Retinal pigment epithelial cell (primary cell): ENCODE results near the gene VOPP1.

ENCODE experiments used
- DNase-seq: peaks from one replicate; pipeline ENCODE4 v3.0.0-alpha.2; 2010; ENCODE audit warnings: low read depth
- H3K4me3 ChIP-seq: 2 replicates; pipeline ENCODE4 v1.5.1; 2011; ENCODE audit warnings: mild to moderate bottlenecking, low read length, control low read depth, moderate library complexity
- TF ChIP-seq, protein P1 (sequence below): conservative IDR thresholded peaks from 2 replicates; pipeline ENCODE4 v1.5.1; 2011; ENCODE audit warnings: low read depth, low read length, control low read depth, inconsistent platforms

The VOPP1 gene

DNA sequence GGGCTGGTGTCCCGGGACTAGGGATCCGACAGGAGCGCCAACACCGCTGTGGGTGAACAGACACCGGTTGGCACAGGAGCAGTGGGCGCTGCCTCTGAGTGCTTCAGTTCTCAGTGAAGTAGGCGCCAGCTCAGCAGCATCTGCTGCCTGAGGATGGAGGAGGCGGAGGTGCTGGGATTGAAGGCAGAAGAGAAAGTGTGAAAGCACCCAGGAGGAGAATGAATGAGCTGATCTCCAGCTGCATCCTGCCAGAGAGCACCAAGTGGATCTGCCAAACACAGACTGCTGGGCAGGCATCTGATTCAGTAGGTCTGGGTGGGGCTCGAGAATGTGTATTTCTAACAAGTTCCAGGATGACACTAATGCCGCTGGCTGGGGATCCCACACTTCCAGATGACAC lies 132.7 kb downstream of the VOPP1 start:
- H3K4me3 ChIP-seq: no peak overlapping the region
- TF ChIP-seq, protein P1, sequence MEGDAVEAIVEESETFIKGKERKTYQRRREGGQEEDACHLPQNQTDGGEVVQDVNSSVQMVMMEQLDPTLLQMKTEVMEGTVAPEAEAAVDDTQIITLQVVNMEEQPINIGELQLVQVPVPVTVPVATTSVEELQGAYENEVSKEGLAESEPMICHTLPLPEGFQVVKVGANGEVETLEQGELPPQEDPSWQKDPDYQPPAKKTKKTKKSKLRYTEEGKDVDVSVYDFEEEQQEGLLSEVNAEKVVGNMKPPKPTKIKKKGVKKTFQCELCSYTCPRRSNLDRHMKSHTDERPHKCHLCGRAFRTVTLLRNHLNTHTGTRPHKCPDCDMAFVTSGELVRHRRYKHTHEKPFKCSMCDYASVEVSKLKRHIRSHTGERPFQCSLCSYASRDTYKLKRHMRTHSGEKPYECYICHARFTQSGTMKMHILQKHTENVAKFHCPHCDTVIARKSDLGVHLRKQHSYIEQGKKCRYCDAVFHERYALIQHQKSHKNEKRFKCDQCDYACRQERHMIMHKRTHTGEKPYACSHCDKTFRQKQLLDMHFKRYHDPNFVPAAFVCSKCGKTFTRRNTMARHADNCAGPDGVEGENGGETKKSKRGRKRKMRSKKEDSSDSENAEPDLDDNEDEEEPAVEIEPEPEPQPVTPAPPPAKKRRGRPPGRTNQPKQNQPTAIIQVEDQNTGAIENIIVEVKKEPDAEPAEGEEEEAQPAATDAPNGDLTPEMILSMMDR: no peak
- DNase-seq: no peak

DNA sequence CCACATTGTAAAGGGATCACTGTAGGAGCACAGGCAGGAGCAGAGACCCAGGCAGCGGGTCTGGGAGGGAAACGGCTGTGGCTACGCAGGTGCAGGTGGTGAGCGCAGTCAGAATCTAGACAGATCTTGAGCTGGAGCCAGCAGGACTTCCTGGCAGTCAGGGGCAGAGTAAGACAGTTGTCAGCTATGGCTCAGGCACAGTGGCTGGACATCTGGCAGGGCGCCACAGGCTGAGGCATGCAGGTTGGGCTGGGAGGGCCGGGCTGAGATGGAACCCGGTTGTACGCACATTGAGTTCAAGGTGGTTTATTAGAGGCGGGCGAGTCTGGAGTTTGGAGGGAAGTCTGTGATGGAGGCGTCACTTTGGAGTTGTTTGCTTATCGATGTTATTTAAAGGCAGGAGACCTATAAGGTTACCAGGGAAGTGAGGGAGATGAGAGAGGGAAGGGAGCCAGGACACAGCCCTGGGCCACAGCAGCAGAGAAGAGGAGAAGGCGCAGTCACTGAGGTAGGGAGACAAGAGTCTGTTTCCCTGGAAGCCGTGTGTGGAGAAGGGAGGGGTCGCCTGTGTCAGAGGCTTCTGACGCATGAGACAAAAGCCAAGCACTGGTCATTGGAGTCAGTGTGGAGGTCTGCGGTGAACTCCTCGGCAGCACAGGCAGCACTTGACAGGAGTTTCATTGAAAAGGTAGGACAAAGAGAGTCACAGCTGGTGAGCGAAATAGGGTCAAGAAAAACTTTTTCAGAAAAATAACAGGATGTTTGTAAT lies 133.4 kb downstream of the VOPP1 start:
- TF ChIP-seq, protein P1: no peak
- DNase-seq: no peak
- H3K4me3 ChIP-seq: no peak overlapping the region

DNA sequence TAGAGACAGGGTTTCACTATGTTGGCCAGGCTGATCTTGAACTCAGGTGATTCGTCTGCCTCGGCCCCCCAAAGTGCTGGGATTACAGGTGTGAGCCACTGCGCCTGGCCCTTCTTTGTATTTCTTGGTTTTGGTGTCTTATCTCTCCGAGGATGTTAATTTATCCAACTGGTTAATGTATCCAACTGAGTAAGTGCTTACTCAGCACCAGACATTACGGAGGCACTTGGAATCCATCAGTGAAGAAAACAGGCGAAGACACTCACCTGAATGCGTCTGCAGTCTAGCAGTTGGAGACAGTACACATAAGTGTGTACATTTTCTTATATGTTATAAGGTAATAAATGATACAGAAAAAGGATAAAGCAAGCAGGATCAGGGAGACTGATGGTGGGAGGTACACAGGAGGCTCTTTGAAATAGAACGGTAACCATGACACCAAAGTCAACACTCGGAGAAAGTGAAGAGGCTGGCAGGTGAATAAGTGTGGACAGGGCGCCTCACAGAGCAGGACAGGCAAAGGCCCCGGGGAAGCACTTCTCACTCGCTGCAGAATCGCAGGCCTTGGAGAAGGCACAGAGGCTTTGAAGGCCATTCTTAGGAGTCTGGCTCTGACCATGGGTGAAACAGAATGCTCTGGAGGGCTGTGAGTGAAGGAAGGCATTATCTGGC lies 134.1 kb downstream of the VOPP1 start:
- no peak for DNase-seq
- no peak overlapping the region for H3K4me3 ChIP-seq
- TF ChIP-seq, protein P1: no peak

DNA sequence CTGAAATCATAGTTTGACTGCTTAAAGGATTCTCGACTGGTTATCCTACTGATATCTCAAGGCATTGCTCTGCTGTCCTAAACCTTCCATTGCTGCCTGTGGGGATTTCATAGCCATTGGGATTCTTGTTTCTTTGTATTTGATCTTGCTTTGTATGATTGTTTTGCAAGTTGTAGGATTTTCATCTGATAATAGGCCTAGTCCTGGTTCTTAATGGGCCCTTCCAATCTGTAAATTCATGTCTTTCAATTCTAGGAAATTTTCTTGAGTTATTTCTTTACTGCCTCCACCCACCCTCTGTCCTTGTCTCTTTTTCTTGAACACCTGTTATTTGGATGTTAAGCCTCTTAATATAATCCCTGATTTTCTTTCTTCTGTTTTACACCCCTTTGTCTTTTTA lies 134.9 kb downstream of the VOPP1 start:
- DNase-seq: no peak
- no peak overlapping the region for H3K4me3 ChIP-seq
- TF ChIP-seq, protein P1: no peak

DNA sequence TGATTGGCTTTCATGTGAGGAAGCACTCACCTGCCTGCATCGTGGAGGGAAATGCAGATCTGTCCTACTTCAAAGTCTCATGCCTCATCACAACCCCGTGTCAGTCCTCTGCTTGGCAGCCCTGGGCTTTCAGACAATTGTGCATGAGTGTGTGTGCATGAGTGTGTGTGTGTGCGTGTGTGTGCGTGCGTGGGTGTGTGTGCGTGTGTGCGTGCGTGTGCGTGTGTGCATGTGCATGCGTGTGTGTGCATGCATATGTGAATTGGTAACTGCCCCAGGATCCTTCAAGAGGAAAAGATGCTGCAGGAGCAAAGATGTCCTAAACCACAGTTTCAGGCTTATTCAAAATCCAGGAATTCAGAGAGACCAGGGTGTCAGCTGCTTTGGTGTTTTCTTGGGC lies 135.8 kb downstream of the VOPP1 start:
- H3K4me3 ChIP-seq: no peak overlapping the region
- DNase-seq: no peak
- TF ChIP-seq, protein P1: no peak

DNA sequence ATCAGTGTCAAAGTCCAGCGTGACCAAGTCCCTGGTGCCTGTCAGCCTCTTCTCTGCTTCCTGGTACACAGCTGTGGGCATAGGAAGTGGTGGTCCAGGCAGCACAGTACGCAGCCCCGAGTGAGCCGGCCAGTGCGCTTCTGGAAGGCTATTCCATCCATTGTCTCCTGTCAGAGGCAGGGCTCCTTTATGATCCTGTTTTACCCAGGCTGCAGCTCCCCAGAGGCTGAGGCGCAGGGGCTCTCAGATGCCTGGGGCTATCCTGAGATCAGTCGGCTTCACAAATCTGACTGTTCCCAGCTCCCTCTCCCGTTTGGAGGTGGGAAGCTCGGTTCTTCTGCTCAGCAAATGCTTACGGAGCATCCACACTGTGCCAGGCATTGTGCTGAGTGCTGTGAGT lies 136.8 kb downstream of the VOPP1 start:
- H3K4me3 ChIP-seq: no peak overlapping the region
- TF ChIP-seq, protein P1: no peak
- DNase-seq: no peak
